ENCODE data around the gene MSRB3. TPM values are rescaled to one million over a fixed set of nuclear protein-coding genes. Genes with fewer than 3 reads are reported as not detected.

The MSRB3 gene
- total RNA-seq, 1 donor from 2014 or later: not detected

DNA sequence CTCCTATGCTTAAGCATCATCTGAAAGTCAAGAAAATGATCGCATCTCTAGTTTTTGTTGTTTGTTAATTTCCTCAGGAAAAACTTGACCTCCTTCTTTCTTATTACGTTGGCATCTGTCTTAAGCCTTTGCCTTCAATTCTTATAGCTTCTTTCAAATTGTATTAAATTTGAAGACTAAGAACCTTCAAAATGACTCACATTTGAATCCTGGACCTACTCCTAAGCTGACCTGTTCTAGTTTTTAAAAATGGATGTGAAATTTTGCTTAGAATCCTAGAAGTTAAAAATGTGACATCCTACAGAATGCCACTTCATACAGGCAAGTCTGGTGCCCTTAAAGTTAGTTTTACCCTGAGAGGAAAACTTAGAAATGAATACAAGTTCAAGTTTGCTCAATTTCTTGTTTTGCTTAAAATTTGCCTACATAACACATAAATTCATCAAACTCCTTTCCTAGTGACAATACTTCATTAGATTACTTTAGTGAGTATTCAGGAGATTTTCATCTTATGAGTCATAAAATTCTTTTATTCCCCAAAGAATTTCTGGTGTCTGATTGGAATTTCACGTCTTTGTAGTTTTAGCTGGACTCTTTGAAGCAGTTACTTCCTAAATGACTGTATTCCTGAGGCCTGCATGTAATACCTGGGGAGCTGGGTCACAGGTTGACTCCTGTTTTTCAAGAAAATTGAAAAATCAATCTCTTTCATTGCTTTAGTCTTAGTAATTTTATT lies 152.3 kb downstream of the MSRB3 start:
- H3K4me1 Mint-ChIP-seq: no peaks in the 10 kb centered on the region
- H3K4me3 Mint-ChIP-seq: no peak overlapping the region
- no peak overlapping the region for H3K27ac Mint-ChIP-seq
- H3K36me3 Mint-ChIP-seq (ENCODE audit: low read depth): no peaks in the 10 kb centered on the region
- no peak for DNase-seq
- peaks cover 7% of the 10 kb centered on the region for H3K9me3 Mint-ChIP-seq
- no peak for ATAC-seq (ENCODE audit: low read depth)
- TF ChIP-seq, protein P1, sequence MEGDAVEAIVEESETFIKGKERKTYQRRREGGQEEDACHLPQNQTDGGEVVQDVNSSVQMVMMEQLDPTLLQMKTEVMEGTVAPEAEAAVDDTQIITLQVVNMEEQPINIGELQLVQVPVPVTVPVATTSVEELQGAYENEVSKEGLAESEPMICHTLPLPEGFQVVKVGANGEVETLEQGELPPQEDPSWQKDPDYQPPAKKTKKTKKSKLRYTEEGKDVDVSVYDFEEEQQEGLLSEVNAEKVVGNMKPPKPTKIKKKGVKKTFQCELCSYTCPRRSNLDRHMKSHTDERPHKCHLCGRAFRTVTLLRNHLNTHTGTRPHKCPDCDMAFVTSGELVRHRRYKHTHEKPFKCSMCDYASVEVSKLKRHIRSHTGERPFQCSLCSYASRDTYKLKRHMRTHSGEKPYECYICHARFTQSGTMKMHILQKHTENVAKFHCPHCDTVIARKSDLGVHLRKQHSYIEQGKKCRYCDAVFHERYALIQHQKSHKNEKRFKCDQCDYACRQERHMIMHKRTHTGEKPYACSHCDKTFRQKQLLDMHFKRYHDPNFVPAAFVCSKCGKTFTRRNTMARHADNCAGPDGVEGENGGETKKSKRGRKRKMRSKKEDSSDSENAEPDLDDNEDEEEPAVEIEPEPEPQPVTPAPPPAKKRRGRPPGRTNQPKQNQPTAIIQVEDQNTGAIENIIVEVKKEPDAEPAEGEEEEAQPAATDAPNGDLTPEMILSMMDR (IDR thresholded peaks at IDR 0.05): no peak
- no peaks in the 10 kb centered on the region for H3K27me3 Mint-ChIP-seq
- POLR2A ChIA-PET: no interaction called here
- intact Hi-C loops (cut with micrococcal nuclease): no loop called here
- CTCF ChIA-PET: no interaction called here

DNA sequence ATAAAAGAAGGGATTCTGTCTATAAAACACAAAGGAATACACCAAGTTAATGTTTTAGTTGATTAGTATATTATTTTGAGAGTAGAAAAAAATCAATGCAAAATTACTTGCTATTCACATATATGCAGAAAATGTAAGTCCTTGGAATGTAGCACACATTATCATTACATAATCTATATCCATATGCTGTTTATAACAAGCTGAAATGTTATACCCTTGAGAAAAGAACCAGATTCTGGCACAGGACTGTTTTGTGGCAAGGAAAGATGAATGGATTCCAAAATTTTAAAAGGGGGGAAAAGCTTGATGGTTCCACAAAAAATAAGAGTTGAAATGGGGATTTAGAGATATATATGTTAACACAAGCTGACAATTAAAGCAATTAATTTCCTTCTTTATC lies 153.6 kb downstream of the MSRB3 start:
- Mint-ChIP-seq H3K4me3 (no peak overlapping the region), H3K36me3 (ENCODE audit: low read depth) (no peaks in the 10 kb centered on the region), H3K27ac (no peak overlapping the region), H3K9me3 (no peaks in the 10 kb centered on the region), H3K4me1 (no peaks in the 10 kb centered on the region), H3K27me3 (no peaks in the 10 kb centered on the region)
- TF ChIP-seq, protein P1 (IDR thresholded peaks at IDR 0.05): no peak
- intact Hi-C loops (cut with micrococcal nuclease): no loop called here
- CTCF ChIA-PET: no interaction called here
- POLR2A ChIA-PET: no interaction called here
- DNase-seq: no peak
- ATAC-seq (ENCODE audit: low read depth): no peak

DNA sequence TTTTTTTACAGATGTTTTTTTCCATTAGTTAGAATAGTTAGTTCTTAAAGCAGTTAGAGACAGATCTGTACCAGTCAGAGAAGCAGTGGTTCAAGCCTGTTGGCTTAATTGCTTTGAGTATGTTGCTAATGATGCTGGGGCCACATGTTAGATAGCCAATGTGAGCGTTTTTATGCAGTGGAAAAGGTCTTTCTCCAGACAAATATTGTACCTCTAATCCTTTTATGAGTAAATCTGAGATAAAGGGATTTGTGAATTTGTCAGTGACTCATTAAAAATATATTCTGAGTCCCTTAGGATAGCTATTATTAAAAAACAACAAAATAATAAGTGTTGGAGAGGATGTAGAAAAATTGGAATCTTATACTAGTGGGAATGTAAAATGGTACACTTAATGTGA lies 154.2 kb downstream of the MSRB3 start:
- DNase-seq (no peak), ATAC-seq (ENCODE audit: low read depth) (no peak)
- H3K4me3 Mint-ChIP-seq: no peak overlapping the region
- no peak overlapping the region for H3K27ac Mint-ChIP-seq
- TF ChIP-seq, protein P1 (IDR thresholded peaks at IDR 0.05): no peak
- H3K36me3 Mint-ChIP-seq (ENCODE audit: low read depth): no peaks in the 10 kb centered on the region
- POLR2A ChIA-PET: no interaction called here
- no peaks in the 10 kb centered on the region for H3K27me3 Mint-ChIP-seq
- H3K4me1 Mint-ChIP-seq: no peaks in the 10 kb centered on the region
- no peaks in the 10 kb centered on the region for H3K9me3 Mint-ChIP-seq
- CTCF ChIA-PET: no interaction called here
- intact Hi-C loops (cut with micrococcal nuclease): no loop called here

DNA sequence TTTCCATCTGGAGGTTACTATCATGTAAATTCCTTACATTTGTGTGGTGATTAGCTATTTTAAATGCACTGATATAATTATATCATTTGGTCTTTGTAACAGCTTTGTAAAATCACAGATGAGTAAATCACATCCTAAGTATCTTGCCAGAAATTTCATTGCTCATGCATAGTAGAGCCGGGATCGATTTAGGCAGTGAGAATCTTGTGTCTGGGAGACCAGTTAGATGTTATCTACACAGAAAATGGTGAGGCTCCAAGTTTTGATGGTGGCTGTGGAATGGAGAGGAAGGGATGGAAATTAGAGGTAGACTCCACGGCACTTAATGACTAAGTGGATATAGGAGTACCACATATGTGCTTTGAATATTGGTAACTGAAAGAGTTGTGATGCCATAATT lies 156.3 kb downstream of the MSRB3 start:
- ChIA-PET POLR2A (no interaction called here), CTCF (no interaction called here)
- TF ChIP-seq, protein P1 (IDR thresholded peaks at IDR 0.05): no peak
- no peaks in the 10 kb centered on the region for H3K4me1 Mint-ChIP-seq
- no peaks in the 10 kb centered on the region for H3K9me3 Mint-ChIP-seq
- no peak overlapping the region for H3K27ac Mint-ChIP-seq
- no peaks in the 10 kb centered on the region for H3K36me3 Mint-ChIP-seq (ENCODE audit: low read depth)
- intact Hi-C loops (cut with micrococcal nuclease): no loop called here
- H3K27me3 Mint-ChIP-seq: no peaks in the 10 kb centered on the region
- ATAC-seq (ENCODE audit: low read depth) (no peak), DNase-seq (no peak)
- no peak overlapping the region for H3K4me3 Mint-ChIP-seq

DNA sequence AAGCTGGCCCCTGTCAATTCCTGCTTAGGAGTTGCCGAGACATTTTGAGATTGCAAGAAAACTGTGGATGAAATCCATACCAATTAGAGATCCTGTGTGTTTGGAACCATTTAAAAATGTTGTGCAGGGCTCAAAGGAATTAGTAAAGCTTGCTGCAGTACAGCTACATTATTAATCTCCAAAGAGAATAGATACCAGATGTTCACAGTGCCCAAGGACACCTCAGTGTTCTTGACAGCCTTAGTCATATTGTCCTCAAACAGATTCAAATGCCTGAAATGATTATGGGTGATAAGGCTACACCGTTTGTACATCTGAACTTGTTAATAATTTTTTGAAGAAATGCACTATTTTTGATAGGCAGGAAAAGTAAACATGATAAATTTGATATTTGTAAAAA lies 164.6 kb downstream of the MSRB3 start:
- Mint-ChIP-seq H3K27ac (no peak overlapping the region), H3K36me3 (ENCODE audit: low read depth) (no peaks in the 10 kb centered on the region), H3K9me3 (no peaks in the 10 kb centered on the region), H3K27me3 (peaks cover 1% of the 10 kb centered on the region), H3K4me1 (no peaks in the 10 kb centered on the region), H3K4me3 (no peak overlapping the region)
- DNase-seq: no peak
- intact Hi-C loops (cut with micrococcal nuclease): no loop called here
- POLR2A ChIA-PET: no interaction called here
- TF ChIP-seq, protein P1 (IDR thresholded peaks at IDR 0.05): no peak
- CTCF ChIA-PET: no interaction called here
- ATAC-seq (ENCODE audit: low read depth): no peak

Measured in activated B cell treated with CpG ODN at 0.5 μM for 24 hours (primary cell).